ENCODE measurements around the gene ANKRD31.

ANKRD31 gene

DNA sequence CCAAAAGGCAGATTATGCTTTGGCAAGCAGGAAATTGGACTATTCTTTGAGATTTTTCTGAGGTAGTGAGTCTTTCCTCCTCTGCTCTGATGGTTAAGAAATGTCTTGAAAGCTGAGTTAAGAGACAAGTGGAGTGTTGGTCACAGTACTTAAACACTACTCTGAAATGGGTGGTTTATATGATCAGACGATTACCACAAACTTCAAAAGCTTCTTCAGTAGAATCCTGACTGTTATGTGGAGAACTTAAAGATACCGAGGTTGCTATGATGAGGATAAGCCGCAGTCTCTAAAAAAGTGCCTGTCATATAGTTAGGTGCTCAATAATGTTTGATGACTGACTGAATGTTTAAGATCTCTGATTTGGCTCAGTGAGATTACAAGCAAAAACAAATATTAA lies 208.6 kb downstream of the ANKRD31 start:
- H3K27ac ChIP-seq (ENCODE audit: low read depth, low read length): no peak overlapping the region
- H3K4me3 ChIP-seq (ENCODE audit: low read depth in 1 of 2, low read length in 2 of 2): no peak overlapping the region
- H3K4me1 ChIP-seq (ENCODE audit: control insufficient read depth in 1 of 2, insufficient read depth in 2 of 2, low read length in 2 of 2): peaks cover 0 to 4% of the 10 kb centered on the region in 2 donors
- H3K9me3 ChIP-seq (ENCODE audit: control insufficient read depth in 1 of 2, low read length in 2 of 2): no peaks in the 10 kb centered on the region
- H3K9ac ChIP-seq (ENCODE audit: low read depth in 1 of 2, low read length in 2 of 2): no peak overlapping the region
- H3K36me3 ChIP-seq (ENCODE audit: control insufficient read depth in 1 of 2, insufficient read depth in 2 of 2, low read length in 2 of 2): peaks cover 3 to 13% of the 10 kb centered on the region in 2 donors
- no peaks in the 10 kb centered on the region for H3K27me3 ChIP-seq (ENCODE audit: control insufficient read depth in 1 of 2, insufficient read depth in 2 of 2, low read length in 2 of 2)

DNA sequence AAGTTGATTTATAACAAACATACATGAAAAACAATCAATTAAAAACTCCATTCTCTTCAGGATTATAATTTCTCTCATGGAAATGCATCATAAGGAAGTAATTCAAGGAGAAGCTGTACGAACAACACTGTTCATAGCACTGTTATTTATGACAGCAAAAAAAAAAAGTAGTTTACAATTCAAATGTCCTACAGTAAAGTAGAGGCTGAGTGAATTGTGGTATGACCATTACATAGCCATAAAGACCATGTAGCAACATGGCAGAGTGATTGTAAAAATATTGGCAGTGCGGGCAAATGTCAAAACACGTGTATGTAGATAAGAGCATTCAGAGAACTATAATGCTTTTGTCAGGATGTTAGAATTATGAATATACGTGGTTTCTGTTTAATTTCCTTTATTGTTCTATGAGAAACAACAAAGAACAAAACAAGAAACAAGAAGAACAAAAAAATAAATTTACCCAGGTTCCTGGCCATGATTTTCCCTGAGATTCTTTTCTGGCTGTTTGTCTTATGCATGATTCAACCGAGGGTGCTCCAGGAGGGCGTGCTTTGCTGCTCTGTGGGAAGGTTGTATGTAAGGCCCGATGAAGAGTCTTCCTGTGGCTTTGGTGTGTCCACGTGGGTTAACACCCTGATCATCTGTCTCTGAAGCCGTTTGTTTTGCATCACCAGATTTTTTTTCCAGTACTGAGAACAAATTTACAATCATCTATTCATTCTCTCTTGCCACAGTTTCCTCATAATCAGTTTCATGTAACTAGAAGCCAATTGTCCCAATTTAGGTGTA lies 213.1 kb downstream of the ANKRD31 start:
- H3K4me1 ChIP-seq (ENCODE audit: control insufficient read depth in 1 of 2, insufficient read depth in 2 of 2, low read length in 2 of 2): peaks cover 0 to 9% of the 10 kb centered on the region in 2 donors
- no peak overlapping the region for H3K9ac ChIP-seq (ENCODE audit: low read depth in 1 of 2, low read length in 2 of 2)
- no peaks in the 10 kb centered on the region for H3K9me3 ChIP-seq (ENCODE audit: control insufficient read depth in 1 of 2, low read length in 2 of 2)
- H3K36me3 ChIP-seq (ENCODE audit: control insufficient read depth in 1 of 2, insufficient read depth in 2 of 2, low read length in 2 of 2): peaks cover 0 to 3% of the 10 kb centered on the region in 2 donors
- no peak overlapping the region for H3K4me3 ChIP-seq (ENCODE audit: low read depth in 1 of 2, low read length in 2 of 2)
- no peaks in the 10 kb centered on the region for H3K27me3 ChIP-seq (ENCODE audit: control insufficient read depth in 1 of 2, insufficient read depth in 2 of 2, low read length in 2 of 2)
- H3K27ac ChIP-seq (ENCODE audit: low read depth, low read length): no peak overlapping the region

DNA sequence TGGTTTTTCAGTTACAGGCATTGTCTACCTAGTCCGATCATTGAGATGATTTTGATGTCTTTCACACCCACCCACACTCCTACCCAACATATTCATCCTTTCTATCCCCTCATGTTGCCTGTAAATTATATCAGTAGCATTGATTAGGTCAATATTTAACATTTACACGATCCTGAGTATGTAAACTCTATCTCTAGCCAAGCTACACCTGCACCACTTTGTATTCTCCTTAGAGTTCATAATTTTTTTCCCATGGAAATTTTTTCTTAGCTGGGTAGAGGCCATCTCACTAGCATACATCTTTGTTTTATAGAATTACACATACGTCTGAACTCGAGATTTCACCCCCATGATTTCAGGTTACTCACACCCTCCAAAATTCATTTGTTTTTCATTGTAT lies 214.9 kb downstream of the ANKRD31 start:
- Histone ChIP-seq H3K9me3 (ENCODE audit: control insufficient read depth in 1 of 2, low read length in 2 of 2) (no peaks in the 10 kb centered on the region), H3K4me1 (ENCODE audit: control insufficient read depth in 1 of 2, insufficient read depth in 2 of 2, low read length in 2 of 2) (peaks cover 0 to 9% of the 10 kb centered on the region in 2 donors), H3K27ac (ENCODE audit: low read depth, low read length) (no peak overlapping the region), H3K4me3 (ENCODE audit: low read depth in 1 of 2, low read length in 2 of 2) (no peak overlapping the region), H3K9ac (ENCODE audit: low read depth in 1 of 2, low read length in 2 of 2) (no peak overlapping the region), H3K27me3 (ENCODE audit: control insufficient read depth in 1 of 2, insufficient read depth in 2 of 2, low read length in 2 of 2) (no peaks in the 10 kb centered on the region), H3K36me3 (ENCODE audit: control insufficient read depth in 1 of 2, insufficient read depth in 2 of 2, low read length in 2 of 2) (peaks cover 0 to 3% of the 10 kb centered on the region in 2 donors)

DNA sequence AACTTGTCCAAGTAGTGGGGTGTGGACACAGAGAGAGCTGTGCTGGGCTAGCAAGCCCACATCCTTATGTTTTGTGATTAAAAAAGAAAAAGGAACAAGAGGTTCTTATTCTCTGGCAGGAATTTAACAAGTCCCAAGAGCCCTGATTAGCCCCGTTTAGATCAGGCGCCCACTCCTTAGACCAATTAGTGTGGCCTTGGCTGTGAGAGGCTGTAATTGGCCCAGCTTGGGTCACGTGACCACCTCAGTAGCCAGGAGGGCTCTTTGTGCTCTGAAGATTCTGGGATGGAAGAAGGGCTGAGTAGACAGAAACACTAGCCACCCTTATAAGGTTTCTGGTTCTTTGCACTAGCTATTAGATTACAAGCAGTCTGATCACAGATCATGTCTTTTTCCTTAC lies 215.5 kb downstream of the ANKRD31 start:
- no peak overlapping the region for H3K27ac ChIP-seq (ENCODE audit: low read depth, low read length)
- H3K9me3 ChIP-seq (ENCODE audit: control insufficient read depth in 1 of 2, low read length in 2 of 2): no peaks in the 10 kb centered on the region
- no peak overlapping the region for H3K9ac ChIP-seq (ENCODE audit: low read depth in 1 of 2, low read length in 2 of 2)
- H3K27me3 ChIP-seq (ENCODE audit: control insufficient read depth in 1 of 2, insufficient read depth in 2 of 2, low read length in 2 of 2): no peaks in the 10 kb centered on the region
- H3K36me3 ChIP-seq (ENCODE audit: control insufficient read depth in 1 of 2, insufficient read depth in 2 of 2, low read length in 2 of 2): peaks cover 0 to 3% of the 10 kb centered on the region in 2 donors
- H3K4me3 ChIP-seq (ENCODE audit: low read depth in 1 of 2, low read length in 2 of 2): no peak overlapping the region
- H3K4me1 ChIP-seq (ENCODE audit: control insufficient read depth in 1 of 2, insufficient read depth in 2 of 2, low read length in 2 of 2): peaks cover 0 to 9% of the 10 kb centered on the region in 2 donors

DNA sequence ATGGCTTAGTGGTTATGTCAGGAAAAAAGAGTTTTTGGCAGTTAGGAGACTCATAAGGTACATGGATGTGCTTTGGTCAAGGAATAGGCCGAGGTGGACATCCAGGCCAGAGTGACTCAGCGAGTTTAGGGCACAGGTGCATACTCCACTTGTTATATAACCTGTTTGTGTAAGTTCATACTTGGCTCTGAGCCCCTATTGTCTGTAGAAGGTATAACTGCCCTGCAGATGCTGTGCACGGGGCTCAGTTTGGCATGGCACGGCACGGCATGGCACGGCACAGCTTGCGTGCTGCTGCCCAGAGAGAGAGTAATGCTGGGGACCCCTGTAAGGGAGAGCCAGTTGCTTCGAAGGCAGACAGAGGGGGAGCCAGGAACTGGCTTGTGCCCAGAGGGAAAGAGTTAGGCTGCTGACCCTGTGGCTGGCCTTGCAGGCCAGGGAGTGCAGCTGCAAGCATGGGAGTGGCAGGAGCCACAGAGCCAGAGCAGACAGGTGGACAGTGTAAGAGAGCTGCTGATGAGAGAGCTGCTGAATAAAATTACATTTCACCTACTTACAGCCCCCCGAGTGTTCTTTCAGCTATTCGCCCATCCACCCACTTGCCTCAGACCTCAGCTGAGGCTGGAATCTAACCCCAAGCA lies 216.5 kb downstream of the ANKRD31 start:
- H3K4me3 ChIP-seq (ENCODE audit: low read depth in 1 of 2, low read length in 2 of 2): no peak overlapping the region
- no peaks in the 10 kb centered on the region for H3K9me3 ChIP-seq (ENCODE audit: control insufficient read depth in 1 of 2, low read length in 2 of 2)
- no peaks in the 10 kb centered on the region for H3K36me3 ChIP-seq (ENCODE audit: control insufficient read depth in 1 of 2, insufficient read depth in 2 of 2, low read length in 2 of 2)
- peaks cover 0 to 9% of the 10 kb centered on the region in 2 donors for H3K4me1 ChIP-seq (ENCODE audit: control insufficient read depth in 1 of 2, insufficient read depth in 2 of 2, low read length in 2 of 2)
- no peak overlapping the region for H3K9ac ChIP-seq (ENCODE audit: low read depth in 1 of 2, low read length in 2 of 2)
- no peak overlapping the region for H3K27ac ChIP-seq (ENCODE audit: low read depth, low read length)
- H3K27me3 ChIP-seq (ENCODE audit: control insufficient read depth in 1 of 2, insufficient read depth in 2 of 2, low read length in 2 of 2): no peaks in the 10 kb centered on the region

DNA sequence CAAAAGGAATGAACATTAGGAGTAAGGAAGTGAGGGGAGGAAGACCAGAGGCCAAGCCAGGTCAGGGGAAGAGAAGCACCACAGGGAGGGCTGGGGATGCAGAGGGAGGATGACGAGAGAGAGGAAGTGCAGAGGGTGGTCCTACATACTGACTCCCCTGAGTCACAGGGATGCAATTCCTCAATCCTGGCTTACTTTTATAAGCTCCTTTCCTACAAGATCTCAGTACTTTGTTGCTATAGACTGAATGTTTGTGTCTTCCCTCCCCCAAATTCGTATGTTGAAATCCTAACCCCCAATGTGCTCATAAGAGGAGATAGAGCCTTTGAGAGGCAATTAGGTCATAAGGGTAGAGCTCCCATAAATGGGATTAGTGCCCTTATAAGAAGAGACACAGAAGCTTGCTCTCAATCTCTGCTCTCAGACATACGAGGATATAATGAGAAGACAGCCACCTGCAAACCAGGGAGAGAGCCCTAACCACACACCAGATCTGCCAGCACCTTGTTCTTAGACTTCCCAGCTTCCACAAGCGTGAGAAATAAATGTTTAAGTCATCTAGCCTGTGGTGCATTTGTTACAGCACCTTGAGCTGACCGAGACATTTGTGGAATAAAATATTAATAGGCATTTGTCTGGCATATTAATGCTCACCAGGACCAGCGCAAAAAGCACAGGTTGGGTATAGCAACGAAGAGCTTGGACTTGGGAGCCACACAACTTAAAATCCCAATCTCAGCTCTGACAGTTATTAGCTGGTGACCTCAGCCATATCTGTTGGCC lies 217.7 kb downstream of the ANKRD31 start:
- H3K27ac ChIP-seq (ENCODE audit: low read depth, low read length): no peak overlapping the region
- peaks cover 0 to 9% of the 10 kb centered on the region in 2 donors for H3K4me1 ChIP-seq (ENCODE audit: control insufficient read depth in 1 of 2, insufficient read depth in 2 of 2, low read length in 2 of 2)
- no peaks in the 10 kb centered on the region for H3K36me3 ChIP-seq (ENCODE audit: control insufficient read depth in 1 of 2, insufficient read depth in 2 of 2, low read length in 2 of 2)
- H3K4me3 ChIP-seq (ENCODE audit: low read depth in 1 of 2, low read length in 2 of 2): no peak overlapping the region
- no peak overlapping the region for H3K9ac ChIP-seq (ENCODE audit: low read depth in 1 of 2, low read length in 2 of 2)
- no peaks in the 10 kb centered on the region for H3K27me3 ChIP-seq (ENCODE audit: control insufficient read depth in 1 of 2, insufficient read depth in 2 of 2, low read length in 2 of 2)
- H3K9me3 ChIP-seq (ENCODE audit: control insufficient read depth in 1 of 2, low read length in 2 of 2): no peaks in the 10 kb centered on the region

Data from duodenal mucosa (tissue), 2 donors.